ENCODE results near the gene DIP2C. TPM values are rescaled to one million over a fixed set of nuclear protein-coding genes. Genes with fewer than 3 reads are reported as not detected.

Gene DIP2C
- total RNA-seq, 1 donor from 2014 or later, result 1.6 TPM

DNA sequence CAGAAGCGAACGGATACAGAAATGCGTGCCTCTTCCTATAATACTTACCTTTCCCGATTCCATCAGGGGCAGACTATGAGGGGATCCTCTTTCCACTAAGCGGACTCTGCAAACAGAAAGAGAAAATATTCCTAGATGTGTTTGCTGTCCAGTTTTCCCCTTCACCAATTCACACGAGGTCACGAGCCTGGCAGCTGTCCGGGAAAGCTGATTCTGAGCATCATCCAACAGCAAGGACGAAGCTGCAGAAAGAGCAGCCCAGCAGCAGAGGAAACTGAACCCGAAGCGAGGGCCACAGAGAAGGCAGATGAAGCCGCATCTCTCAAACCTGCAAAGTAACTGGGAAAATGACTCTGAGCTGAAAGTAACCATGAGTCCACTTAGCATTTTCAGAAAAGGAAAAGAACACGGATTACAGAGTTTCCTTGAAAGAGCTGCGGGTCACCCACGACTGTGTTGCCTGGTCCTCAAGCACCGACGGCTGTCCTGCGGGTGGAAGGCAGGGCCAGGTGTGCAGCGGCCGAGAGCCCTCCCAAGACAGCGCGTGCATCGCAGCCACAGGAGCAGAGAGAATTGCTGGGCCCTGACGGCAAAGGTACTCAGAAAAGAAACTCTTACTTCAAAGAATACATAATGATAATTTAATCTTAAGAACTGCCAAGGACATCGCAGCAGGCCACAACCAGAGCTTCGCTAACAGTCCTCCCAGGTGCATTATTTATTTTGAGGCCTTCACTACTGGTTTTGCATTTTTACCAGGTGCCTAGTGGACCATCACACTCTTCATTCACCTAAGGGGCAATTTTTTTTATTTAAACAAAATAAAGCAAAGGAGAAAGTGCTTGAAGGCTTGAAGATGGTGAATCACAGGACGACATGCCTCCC, 400.9 kb downstream of the DIP2C start:
- H3K36me3 Mint-ChIP-seq (ENCODE audit: low read depth), result no peaks in the 10 kb centered on the region
- no peak overlapping the region for H3K27ac Mint-ChIP-seq
- intact Hi-C loops (cut with micrococcal nuclease), result no loop called here
- no peak overlapping the region for H3K4me3 Mint-ChIP-seq
- peaks cover 4% of the 10 kb centered on the region for H3K9me3 Mint-ChIP-seq
- H3K27me3 Mint-ChIP-seq (ENCODE audit: insufficient read depth), result peaks cover 4% of the 10 kb centered on the region
- DNase-seq (ENCODE audit: low spot score), result no peak
- peaks cover 16% of the 10 kb centered on the region for H3K4me1 Mint-ChIP-seq (ENCODE audit: low read depth)

DNA sequence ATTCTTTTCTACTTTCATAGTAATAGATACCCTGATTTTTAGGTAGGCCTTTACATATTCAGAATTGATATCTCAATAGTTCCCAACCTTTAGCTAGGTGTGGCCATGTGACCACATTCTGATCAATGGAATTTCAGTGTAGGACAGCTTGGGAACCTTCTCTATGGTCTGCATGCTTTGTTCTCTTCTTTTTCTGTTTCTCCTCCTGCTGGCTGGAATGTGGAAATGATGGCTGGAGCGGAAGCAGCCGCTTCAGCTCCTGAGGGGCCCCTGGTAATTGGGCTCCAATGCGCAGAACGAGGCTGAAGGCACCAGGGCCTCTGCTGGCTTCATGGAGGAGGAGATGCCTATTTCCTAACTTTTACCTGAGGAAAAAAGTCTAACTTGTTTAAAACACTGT, 401.7 kb downstream of the DIP2C start:
- DNase-seq (ENCODE audit: low spot score), result no peak
- Mint-ChIP-seq H3K4me1 (ENCODE audit: low read depth) (peaks cover 24% of the 10 kb centered on the region), H3K27ac (no peak overlapping the region), H3K9me3 (peaks cover 4% of the 10 kb centered on the region), H3K4me3 (no peak overlapping the region), H3K36me3 (ENCODE audit: low read depth) (no peaks in the 10 kb centered on the region), H3K27me3 (ENCODE audit: insufficient read depth) (peaks cover 4% of the 10 kb centered on the region)
- intact Hi-C loops (cut with micrococcal nuclease), result no loop called here

DNA sequence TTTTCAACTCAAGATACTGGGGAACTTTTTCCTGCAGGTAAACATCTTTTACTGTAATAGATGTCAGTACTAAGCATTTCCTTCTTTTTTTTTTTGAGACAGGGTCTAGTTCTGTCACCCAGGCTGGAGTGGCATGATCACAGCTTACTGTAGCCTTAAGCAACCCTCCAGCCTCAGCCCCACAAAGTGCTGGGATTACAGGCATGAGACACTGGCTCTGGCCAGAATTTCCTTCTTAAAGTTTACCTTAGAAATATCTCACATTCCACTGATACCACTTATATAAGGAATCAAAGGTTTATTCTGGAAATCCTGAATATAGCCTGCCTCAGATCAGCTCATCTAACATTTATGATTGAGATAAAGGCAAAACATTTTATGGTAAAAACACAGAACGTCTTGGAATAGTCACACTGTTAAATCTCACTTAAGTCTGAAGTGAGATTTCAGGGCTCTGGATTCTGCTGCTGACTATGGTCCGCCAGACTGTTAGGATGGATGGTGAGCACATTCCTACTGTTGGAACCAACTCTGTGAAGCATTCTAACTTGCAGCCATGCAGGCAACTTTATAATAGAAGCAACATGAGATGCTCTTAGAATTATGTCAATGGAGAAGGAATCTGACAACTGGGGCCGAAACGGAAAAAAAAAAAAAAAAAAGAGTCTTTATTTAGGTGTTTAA, 402.3 kb downstream of the DIP2C start:
- H3K4me3 Mint-ChIP-seq, result no peak overlapping the region
- DNase-seq (ENCODE audit: low spot score), result no peak
- peaks cover 29% of the 10 kb centered on the region for H3K4me1 Mint-ChIP-seq (ENCODE audit: low read depth)
- peaks cover 4% of the 10 kb centered on the region for H3K27me3 Mint-ChIP-seq (ENCODE audit: insufficient read depth)
- intact Hi-C loops (cut with micrococcal nuclease), result no loop called here
- peaks cover 4% of the 10 kb centered on the region for H3K9me3 Mint-ChIP-seq
- H3K36me3 Mint-ChIP-seq (ENCODE audit: low read depth), result no peaks in the 10 kb centered on the region
- H3K27ac Mint-ChIP-seq, result no peak overlapping the region

DNA sequence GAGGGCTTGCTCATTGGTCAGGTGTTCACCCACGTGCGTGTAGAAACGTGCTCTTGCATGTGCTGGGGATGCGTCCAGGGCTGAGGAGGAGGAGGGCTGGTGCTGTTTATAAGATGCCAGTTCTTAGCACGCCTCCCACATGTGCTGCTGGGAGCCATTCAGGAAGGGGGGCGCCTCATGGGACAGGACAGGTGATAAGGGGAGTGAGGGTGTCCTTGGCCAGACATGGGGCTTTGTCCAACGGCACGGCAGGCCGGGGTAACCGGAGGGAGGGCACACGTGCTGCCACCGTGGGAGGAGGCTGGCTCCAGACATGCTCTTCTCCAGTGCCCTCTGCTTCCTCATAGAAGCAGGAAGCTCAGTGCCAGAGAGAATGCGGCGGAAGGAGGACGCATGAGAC, 404.3 kb downstream of the DIP2C start:
- no peaks in the 10 kb centered on the region for H3K36me3 Mint-ChIP-seq (ENCODE audit: low read depth)
- intact Hi-C loops (cut with micrococcal nuclease), result no loop called here
- H3K27me3 Mint-ChIP-seq (ENCODE audit: insufficient read depth), result peaks cover under 1% of the 10 kb centered on the region
- peaks cover 29% of the 10 kb centered on the region for H3K4me1 Mint-ChIP-seq (ENCODE audit: low read depth)
- no peak overlapping the region for H3K4me3 Mint-ChIP-seq
- H3K27ac Mint-ChIP-seq, result no peak overlapping the region
- peaks cover 4% of the 10 kb centered on the region for H3K9me3 Mint-ChIP-seq
- no peak for DNase-seq (ENCODE audit: low spot score)

DNA sequence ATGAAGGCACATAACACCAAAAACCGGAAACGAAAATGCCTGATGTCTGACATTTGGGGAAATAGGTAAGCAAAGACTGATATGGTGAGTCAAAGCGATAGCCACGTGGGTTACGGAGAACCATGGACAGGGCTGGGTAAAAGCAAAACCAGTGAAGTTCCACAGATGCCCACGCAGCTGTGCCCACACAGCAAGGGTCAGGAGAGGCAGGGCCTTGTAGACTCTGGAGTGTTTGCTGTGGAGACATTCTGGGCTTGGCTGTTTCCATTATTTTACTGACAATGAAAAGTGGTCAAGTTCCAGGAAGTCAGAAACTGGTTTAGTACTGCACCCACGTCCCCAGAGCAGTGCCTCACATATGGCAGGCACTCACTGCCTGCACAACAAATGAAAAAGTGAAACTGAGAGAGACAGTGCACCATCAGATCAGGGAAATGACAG, 405.5 kb downstream of the DIP2C start:
- Mint-ChIP-seq H3K27me3 (ENCODE audit: insufficient read depth) (no peaks in the 10 kb centered on the region), H3K27ac (peak overlapping the region; percentile 78), H3K36me3 (ENCODE audit: low read depth) (no peaks in the 10 kb centered on the region), H3K4me3 (peak overlapping the region; percentile 41), H3K9me3 (peaks cover 4% of the 10 kb centered on the region), H3K4me1 (ENCODE audit: low read depth) (peaks cover 29% of the 10 kb centered on the region)
- intact Hi-C loops (cut with micrococcal nuclease), result loop anchor here (1.0 to 5.0 kb wide), 4 partner anchors 49 to 808 kb away; no protein-coding TSS in a partner anchor
- peak; percentile 16 for DNase-seq (ENCODE audit: low spot score)

DNA sequence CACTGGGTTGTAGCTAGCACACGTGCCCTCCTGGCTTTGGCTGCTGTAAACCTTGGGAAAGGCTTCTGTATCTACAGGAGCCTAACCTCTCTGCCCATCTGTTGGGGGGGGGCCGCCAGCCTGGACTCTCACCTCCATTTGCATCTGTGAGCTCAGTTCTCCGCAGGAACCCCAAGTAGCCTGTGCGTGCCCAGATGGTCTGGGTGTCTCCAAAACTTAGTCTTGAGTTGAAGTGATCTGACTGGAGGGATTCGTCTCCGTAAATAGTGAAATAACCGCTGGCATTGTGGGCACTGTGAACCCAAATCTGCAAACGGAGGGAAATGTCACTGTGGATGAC, 406.4 kb downstream of the DIP2C start:
- Mint-ChIP-seq H3K4me1 (ENCODE audit: low read depth) (peaks cover 29% of the 10 kb centered on the region), H3K27ac (no peak overlapping the region), H3K4me3 (no peak overlapping the region), H3K27me3 (ENCODE audit: insufficient read depth) (no peaks in the 10 kb centered on the region), H3K36me3 (ENCODE audit: low read depth) (no peaks in the 10 kb centered on the region), H3K9me3 (peaks cover 4% of the 10 kb centered on the region)
- intact Hi-C loops (cut with micrococcal nuclease), result loop anchor here (2.0 to 5.0 kb wide), 2 partner anchors 100 to 809 kb away; no protein-coding TSS in a partner anchor
- no peak for DNase-seq (ENCODE audit: low spot score)

DNA sequence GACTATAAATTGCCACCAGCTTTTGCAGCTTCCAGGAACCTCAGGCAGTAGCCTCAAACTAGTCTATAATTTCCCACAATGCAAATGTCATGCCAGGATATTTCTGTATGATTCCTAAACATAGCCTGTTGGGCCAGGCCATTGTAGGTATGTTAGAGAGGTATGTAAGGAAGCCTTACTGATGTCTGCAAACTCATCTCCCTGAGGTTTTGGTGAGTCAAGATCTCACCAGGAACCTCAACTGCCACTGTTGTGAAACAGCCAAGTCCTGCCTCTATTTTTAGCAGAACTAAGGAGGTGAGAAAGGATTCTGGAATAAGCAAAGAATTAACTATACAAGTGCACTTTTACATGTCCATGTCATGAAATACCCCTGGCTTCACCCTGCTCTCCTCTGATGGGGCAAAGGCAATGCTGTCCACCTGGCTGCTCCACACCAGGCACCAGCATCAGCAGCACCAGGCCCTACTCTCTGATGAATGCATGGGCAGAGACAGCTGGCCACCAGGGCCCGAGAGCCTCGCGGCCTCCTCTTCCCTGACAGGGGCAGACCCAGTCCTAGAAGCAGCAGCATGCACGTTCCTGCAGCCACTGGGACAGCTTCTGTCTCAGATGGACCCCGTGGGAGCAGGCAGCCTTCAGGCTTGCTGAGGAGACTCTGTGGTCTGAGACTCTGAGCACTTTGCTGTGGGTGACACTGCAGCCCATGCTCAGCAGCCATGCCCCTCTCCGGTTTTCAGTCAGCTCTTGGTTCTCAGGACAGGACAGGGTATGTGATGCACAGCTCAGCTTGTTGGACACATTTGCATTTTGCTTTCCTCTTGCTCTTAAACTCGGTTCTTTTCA, 407.0 kb downstream of the DIP2C start:
- no peak for DNase-seq (ENCODE audit: low spot score)

DNA sequence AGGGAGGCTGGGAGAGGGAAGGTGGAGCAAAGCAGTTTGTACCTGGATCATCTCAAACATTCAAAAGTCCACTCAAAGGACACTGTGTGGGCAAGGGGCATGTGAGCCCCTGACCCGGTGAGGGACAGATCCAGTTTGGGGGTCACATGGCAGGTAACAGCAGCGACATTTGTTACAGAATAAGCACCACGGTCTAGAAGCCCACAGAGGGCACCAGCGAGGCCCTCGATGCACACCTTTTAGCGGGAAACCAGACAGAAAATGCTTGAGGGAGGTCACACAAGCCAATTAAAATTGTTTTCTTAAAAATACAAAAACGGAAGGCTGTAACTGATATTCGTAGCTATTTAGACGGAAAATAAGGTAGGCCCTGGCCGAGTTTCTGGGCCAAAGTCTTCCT, 409.8 kb downstream of the DIP2C start:
- intact Hi-C loops (cut with micrococcal nuclease), result loop anchor here (5.0 kb wide), 1 partner anchor 813 kb away; no protein-coding TSS in a partner anchor
- H3K4me1 Mint-ChIP-seq (ENCODE audit: low read depth), result peaks cover 24% of the 10 kb centered on the region
- no peaks in the 10 kb centered on the region for H3K27me3 Mint-ChIP-seq (ENCODE audit: insufficient read depth)
- peaks cover 4% of the 10 kb centered on the region for H3K9me3 Mint-ChIP-seq
- H3K27ac Mint-ChIP-seq, result no peak overlapping the region
- H3K36me3 Mint-ChIP-seq (ENCODE audit: low read depth), result no peaks in the 10 kb centered on the region
- H3K4me3 Mint-ChIP-seq, result no peak overlapping the region
- DNase-seq (ENCODE audit: low spot score), result no peak

More for the DNA sequence above, 407.0 kb downstream of the DIP2C start:
- H3K4me1 Mint-ChIP-seq (ENCODE audit: low read depth), result peaks cover 29% of the 10 kb centered on the region
- H3K9me3 Mint-ChIP-seq, result peaks cover 4% of the 10 kb centered on the region
- H3K4me3 Mint-ChIP-seq, result no peak overlapping the region
- no peaks in the 10 kb centered on the region for H3K36me3 Mint-ChIP-seq (ENCODE audit: low read depth)
- no peak overlapping the region for H3K27ac Mint-ChIP-seq
- no peaks in the 10 kb centered on the region for H3K27me3 Mint-ChIP-seq (ENCODE audit: insufficient read depth)
- intact Hi-C loops (cut with micrococcal nuclease), result loop anchor here (2.0 to 5.0 kb wide), 2 partner anchors 100 to 810 kb away; no protein-coding TSS in a partner anchor

DNA sequence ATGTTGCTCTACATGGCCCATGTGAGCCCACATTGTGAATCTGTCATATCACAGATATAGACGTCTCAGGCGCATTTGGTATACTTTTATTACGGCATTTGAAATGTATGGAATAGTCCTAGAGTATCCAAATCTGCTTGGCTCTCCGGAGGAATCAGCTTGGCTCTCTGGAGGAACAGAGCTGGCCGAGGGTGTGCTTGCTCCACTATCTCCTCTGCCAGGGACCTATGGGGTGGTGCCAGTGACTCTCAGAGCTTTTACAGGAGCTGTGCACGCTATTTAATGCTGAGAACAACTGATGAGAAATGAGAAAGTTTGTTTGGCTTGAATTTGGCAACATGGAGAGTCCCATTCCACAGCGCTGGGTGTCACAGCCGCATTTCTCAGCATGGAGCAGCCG, 410.2 kb downstream of the DIP2C start:
- Mint-ChIP-seq H3K4me1 (ENCODE audit: low read depth) (peaks cover 20% of the 10 kb centered on the region), H3K4me3 (no peak overlapping the region), H3K27ac (no peak overlapping the region), H3K27me3 (ENCODE audit: insufficient read depth) (no peaks in the 10 kb centered on the region), H3K36me3 (ENCODE audit: low read depth) (no peaks in the 10 kb centered on the region), H3K9me3 (peaks cover 2% of the 10 kb centered on the region)
- no peak for DNase-seq (ENCODE audit: low spot score)
- intact Hi-C loops (cut with micrococcal nuclease), result no loop called here

DNA sequence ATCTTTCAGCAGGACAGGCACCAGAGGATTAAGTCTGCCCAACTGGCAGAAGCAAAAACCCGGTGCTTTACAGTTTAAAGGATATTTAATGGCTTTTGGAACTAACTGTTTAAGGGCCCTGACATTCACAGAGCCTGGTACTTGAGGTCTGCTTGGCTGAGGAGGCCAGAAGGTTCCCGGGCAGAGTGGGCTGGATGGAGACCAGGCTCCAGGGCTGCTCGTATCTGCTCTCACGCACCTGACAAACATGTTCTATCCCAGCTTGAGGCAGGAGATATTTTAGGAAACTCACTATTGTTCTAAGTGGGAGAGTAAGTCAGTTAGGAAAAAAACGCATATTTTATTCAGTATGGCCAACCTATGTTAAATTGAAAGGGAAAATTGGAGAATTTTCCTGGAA, 410.8 kb downstream of the DIP2C start:
- intact Hi-C loops (cut with micrococcal nuclease), result no loop called here
- H3K4me3 Mint-ChIP-seq, result no peak overlapping the region
- H3K27me3 Mint-ChIP-seq (ENCODE audit: insufficient read depth), result peaks cover under 1% of the 10 kb centered on the region
- H3K9me3 Mint-ChIP-seq, result no peaks in the 10 kb centered on the region
- no peaks in the 10 kb centered on the region for H3K36me3 Mint-ChIP-seq (ENCODE audit: low read depth)
- peaks cover 14% of the 10 kb centered on the region for H3K4me1 Mint-ChIP-seq (ENCODE audit: low read depth)
- H3K27ac Mint-ChIP-seq, result no peak overlapping the region
- DNase-seq (ENCODE audit: low spot score), result no peak

DNA sequence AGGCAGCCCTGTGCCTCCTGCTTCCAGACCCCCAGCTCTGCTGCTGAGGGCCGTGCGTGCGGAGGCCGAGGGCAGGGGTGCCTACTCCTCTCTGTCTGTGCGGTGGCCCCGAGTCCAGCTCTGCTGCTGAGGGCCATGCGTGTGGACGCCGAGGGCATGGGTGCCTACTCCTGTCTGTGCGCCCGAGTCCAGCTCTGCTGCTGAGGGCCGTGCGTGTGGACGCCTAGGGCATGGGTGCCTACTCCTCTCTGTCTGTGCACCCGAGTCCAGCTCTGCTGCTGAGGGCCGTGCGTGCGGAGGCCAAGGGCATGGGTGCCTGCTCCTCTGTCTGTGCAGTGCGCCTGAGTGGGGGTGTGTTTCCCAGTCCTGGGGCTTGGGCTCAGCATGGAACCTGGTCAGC, 411.5 kb downstream of the DIP2C start:
- no peaks in the 10 kb centered on the region for H3K36me3 Mint-ChIP-seq (ENCODE audit: low read depth)
- H3K27me3 Mint-ChIP-seq (ENCODE audit: insufficient read depth), result peaks cover 2% of the 10 kb centered on the region
- intact Hi-C loops (cut with micrococcal nuclease), result no loop called here

DNA sequence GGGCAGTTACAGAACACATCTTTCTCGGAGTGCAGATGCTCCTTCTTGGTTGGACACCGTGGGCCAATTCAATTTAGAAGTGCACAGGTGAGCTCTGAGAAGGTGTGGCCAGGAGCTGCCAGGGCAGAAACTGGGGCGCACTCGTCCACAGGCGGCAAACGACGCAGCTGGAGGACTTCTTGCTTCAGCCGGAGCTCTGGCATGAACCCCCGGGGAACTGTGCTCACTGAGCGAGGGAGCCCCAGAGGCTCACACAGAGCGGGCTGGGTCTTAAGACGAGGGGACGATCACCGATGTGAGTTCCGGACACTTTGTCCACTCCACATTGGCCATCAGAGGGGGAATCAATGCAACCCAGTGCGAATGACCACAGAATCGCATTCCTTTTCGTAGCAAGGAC, 413.8 kb downstream of the DIP2C start:
- intact Hi-C loops (cut with micrococcal nuclease), result no loop called here
- no peaks in the 10 kb centered on the region for H3K36me3 Mint-ChIP-seq (ENCODE audit: low read depth)
- no peaks in the 10 kb centered on the region for H3K9me3 Mint-ChIP-seq
- DNase-seq (ENCODE audit: low spot score), result no peak
- H3K4me1 Mint-ChIP-seq (ENCODE audit: low read depth), result no peaks in the 10 kb centered on the region
- peaks cover 4% of the 10 kb centered on the region for H3K27me3 Mint-ChIP-seq (ENCODE audit: insufficient read depth)
- no peak overlapping the region for H3K27ac Mint-ChIP-seq
- no peak overlapping the region for H3K4me3 Mint-ChIP-seq

More for the DNA sequence above, 411.5 kb downstream of the DIP2C start:
- no peak for DNase-seq (ENCODE audit: low spot score)
- H3K9me3 Mint-ChIP-seq, result no peaks in the 10 kb centered on the region
- H3K4me1 Mint-ChIP-seq (ENCODE audit: low read depth), result peaks cover 7% of the 10 kb centered on the region
- H3K27ac Mint-ChIP-seq, result no peak overlapping the region
- no peak overlapping the region for H3K4me3 Mint-ChIP-seq
